CD4-positive, alpha-beta T cell (primary cell): ENCODE data around the gene IPO9. TPM values are rescaled to one million over a fixed set of nuclear protein-coding genes. Genes with fewer than 3 reads are reported as not detected.

Source experiments
- ATAC-seq: fragments of 200-7000 bp; cut with Tn5 transposase; one replicate; pipeline ENCODE4 v1.10.0; 2022; ENCODE audit warnings: mild to moderate bottlenecking; ENCODE audit not compliant: poor library complexity
- CTCF ChIA-PET: fragments of 350-600 bp; sonication (Branson Sonifier 250); formaldehyde crosslinking; loops from one replicate; lab custom pipeline; 2021; ENCODE audit warnings: antibody characterized with exemption, inconsistent platforms; lab: Charles Lee
- POLR2A ChIA-PET: fragments of 350-600 bp; sonication (Branson Sonifier 250); formaldehyde crosslinking; loops from one replicate; lab custom pipeline; 2021; ENCODE audit warnings: antibody characterized with exemption, inconsistent platforms; lab: Charles Lee
- DNase-seq, 14 experiments: peaks; one replicate each; pipeline ENCODE4 v3.0.0-alpha.2; 2013 to 2020; ENCODE audit warnings: mixed read lengths in 2 of 14
- H3K27ac ChIP-seq, 2 donors: one replicate each; pipeline versions ENCODE4 v1.5.1 to v1.7.0; 2013; ENCODE audit warnings: low read length in 2 of 2, low read depth in 1 of 2, mild to moderate bottlenecking in 1 of 2
- H3K27me3 ChIP-seq, 2 experiments: 1 replicate in 1 of 2; 2 replicates in 1 of 2; pipeline versions ENCODE4 v1.6.1 to v1.7.0; 2013; ENCODE audit warnings: low read length in 2 of 2, control low read depth in 1 of 2, mild to moderate bottlenecking in 1 of 2, moderate library complexity in 1 of 2; ENCODE audit not compliant: insufficient read depth in 2 of 2, control insufficient read depth in 1 of 2
- H3K36me3 ChIP-seq: one replicate; pipeline ENCODE4 v1.6.1; 2013; ENCODE audit warnings: low read length, control low read depth; ENCODE audit not compliant: insufficient read depth
- H3K4me1 ChIP-seq: one replicate; pipeline ENCODE4 v1.6.1; 2013; ENCODE audit warnings: low read length, control low read depth; ENCODE audit not compliant: insufficient read depth
- H3K4me3 ChIP-seq: one replicate; pipeline ENCODE4 v1.5.1; 2013; ENCODE audit warnings: mild to moderate bottlenecking, low read length, moderate library complexity
- H3K9me3 ChIP-seq, 2 experiments: 1 replicate in 1 of 2; 2 replicates in 1 of 2; pipeline versions ENCODE4 v1.6.1 to v1.7.0; 2013; ENCODE audit warnings: low read length in 2 of 2, mild to moderate bottlenecking in 2 of 2, control low read depth in 1 of 2, moderate library complexity in 1 of 2; ENCODE audit not compliant: control insufficient read depth in 1 of 2, insufficient read depth in 1 of 2
- H3K27ac Mint-ChIP-seq: one replicate; pipeline ENCODE4 v1.8.0; 2020; ENCODE audit warnings: mixed read lengths
- H3K27me3 Mint-ChIP-seq: one replicate; pipeline ENCODE4 v1.8.0; 2021; ENCODE audit warnings: mixed read lengths
- H3K36me3 Mint-ChIP-seq: one replicate; pipeline ENCODE4 v1.8.0; 2021; ENCODE audit warnings: low read depth, mixed read lengths
- H3K4me1 Mint-ChIP-seq: one replicate; pipeline ENCODE4 v1.8.0; 2021; ENCODE audit warnings: low read depth, mixed read lengths
- H3K4me3 Mint-ChIP-seq: one replicate; pipeline ENCODE4 v1.8.0; 2020; ENCODE audit warnings: mild to moderate bottlenecking, mixed read lengths
- H3K9me3 Mint-ChIP-seq: one replicate; pipeline ENCODE4 v1.8.0; 2020; ENCODE audit warnings: mixed read lengths
- intact Hi-C, 2 experiments: fragments of 100-400 bp; cut with DNase I in 1 of 2; cut with micrococcal nuclease in 1 of 2; formaldehyde crosslinking; loops; one replicate each; pipeline versions ENCODE4 v1.15.1 to v1.9.0; 2023 to 2025; cut with DNase I, micrococcal nuclease
- total RNA-seq, 174 experiments: library from RNA in 2 of 174; stranded (reverse) in 2 of 174; gene quantifications; one replicate each; pipeline ENCODE4 v1.2.3 and lab custom pipeline; 2021 to 2026
- TF ChIP-seq, protein P1 (sequence below): fragments of 200-600 bp; IDR thresholded peaks from one replicate; pipeline ENCODE4 v1.8.0; 2022; ENCODE audit warnings: antibody characterized with exemption, mild to moderate bottlenecking

The IPO9 gene
- total RNA-seq, 2 experiments from 2014 or later: 17.1 to 20.1 TPM

DNA sequence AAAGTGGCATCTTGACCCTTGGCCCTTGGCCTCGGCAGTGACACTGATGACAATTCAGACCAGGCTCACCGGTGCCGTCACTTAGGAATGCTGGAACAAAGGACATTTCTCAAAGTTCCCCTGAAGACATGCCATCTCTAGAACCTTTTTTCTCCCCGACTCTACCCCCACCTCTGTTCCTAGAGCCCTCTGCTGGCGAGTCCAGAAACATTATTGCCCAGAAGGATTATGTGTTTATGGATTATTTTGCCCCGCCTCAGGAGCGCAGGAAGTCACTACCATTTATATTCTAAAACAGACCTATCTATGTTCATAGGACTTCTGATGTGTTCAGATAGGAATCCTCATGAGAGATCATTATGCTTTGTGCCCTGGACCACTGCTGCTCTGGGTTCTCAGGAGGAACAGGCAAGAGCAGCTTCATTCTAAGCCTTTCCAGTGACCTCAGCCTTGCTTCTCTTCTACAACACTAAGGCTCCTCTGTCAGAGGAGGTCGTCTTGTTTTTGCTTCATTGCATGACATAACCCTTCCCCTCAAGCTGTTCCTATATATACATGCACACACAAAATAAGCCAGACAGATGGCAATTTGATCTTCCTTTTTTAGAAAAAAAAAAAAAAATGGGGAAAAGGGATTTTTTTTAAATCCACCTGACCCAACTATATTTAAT lies 47.3 kb downstream of the IPO9 start:
- Histone ChIP-seq H3K27ac (no peak overlapping the region), H3K4me1 (no peaks in the 10 kb centered on the region), H3K36me3 (peaks cover 46% of the 10 kb centered on the region), H3K27me3 (no peaks in the 10 kb centered on the region), H3K4me3 (no peak overlapping the region), H3K9me3 (no peaks in the 10 kb centered on the region)
- Mint-ChIP-seq H3K4me3 (no peak overlapping the region), H3K27me3 (no peaks in the 10 kb centered on the region), H3K9me3 (no peaks in the 10 kb centered on the region), H3K36me3 (peaks cover 49% of the 10 kb centered on the region), H3K4me1 (no peaks in the 10 kb centered on the region), H3K27ac (no peak overlapping the region)
- ChIA-PET CTCF (no interaction called here), POLR2A (no interaction called here)
- DNase-seq (no peak), ATAC-seq (no peak)
- TF ChIP-seq, protein P1, sequence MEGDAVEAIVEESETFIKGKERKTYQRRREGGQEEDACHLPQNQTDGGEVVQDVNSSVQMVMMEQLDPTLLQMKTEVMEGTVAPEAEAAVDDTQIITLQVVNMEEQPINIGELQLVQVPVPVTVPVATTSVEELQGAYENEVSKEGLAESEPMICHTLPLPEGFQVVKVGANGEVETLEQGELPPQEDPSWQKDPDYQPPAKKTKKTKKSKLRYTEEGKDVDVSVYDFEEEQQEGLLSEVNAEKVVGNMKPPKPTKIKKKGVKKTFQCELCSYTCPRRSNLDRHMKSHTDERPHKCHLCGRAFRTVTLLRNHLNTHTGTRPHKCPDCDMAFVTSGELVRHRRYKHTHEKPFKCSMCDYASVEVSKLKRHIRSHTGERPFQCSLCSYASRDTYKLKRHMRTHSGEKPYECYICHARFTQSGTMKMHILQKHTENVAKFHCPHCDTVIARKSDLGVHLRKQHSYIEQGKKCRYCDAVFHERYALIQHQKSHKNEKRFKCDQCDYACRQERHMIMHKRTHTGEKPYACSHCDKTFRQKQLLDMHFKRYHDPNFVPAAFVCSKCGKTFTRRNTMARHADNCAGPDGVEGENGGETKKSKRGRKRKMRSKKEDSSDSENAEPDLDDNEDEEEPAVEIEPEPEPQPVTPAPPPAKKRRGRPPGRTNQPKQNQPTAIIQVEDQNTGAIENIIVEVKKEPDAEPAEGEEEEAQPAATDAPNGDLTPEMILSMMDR: no peak
- intact Hi-C loops: loop anchor here in 1 of 2 experiments (5.0 kb wide), 2 partner anchors 96 to 261 kb away; no protein-coding TSS in a partner anchor

DNA sequence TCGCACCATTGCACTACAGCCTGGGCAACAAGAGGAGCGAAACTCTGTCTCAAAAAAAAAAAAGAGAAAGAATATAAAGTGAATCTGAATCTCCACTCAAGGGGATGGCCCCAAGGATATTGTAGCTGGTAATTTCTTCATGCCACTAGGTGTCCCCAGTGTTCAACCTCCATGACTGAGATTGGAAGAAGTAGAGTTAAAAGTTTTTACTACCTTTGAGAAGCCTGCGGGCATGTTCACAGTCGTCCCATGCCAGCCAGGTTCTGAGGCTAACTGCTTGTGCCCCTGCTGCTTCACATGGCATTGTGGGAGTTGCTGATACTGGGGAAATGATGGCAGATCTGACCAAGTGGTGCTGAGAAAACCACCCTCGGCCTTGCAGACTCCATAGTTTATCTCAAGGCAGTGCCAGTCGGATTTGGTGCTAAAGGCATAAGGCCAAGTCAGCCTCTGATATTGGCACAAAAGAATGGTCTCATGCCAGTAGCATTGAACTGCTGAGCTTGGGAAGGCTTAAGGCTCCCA lies 49.0 kb downstream of the IPO9 start:
- peak overlapping the region; percentile 27 for H3K27ac Mint-ChIP-seq
- DNase-seq (peak in 3 of 14 experiments; percentile 15 to 50 (median 46)), ATAC-seq (no peak)
- Histone ChIP-seq H3K27me3 (no peaks in the 10 kb centered on the region), H3K9me3 (no peaks in the 10 kb centered on the region), H3K27ac (no peak overlapping the region), H3K36me3 (peaks cover 32% of the 10 kb centered on the region), H3K4me1 (no peaks in the 10 kb centered on the region), H3K4me3 (no peak overlapping the region)
- H3K9me3 Mint-ChIP-seq: no peaks in the 10 kb centered on the region
- no peak overlapping the region for H3K4me3 Mint-ChIP-seq
- intact Hi-C loops: loop anchor here in 1 of 2 experiments (5.0 kb wide), 2 partner anchors 94 to 259 kb away; no protein-coding TSS in a partner anchor
- ChIA-PET CTCF (interaction anchor here (0.7 to 0.8 kb wide), 4 partner anchors 10 to 94 kb away, joined by 3 to 7 read pairs (median 4); no protein-coding TSS in a partner anchor), POLR2A (no interaction called here)
- no peaks in the 10 kb centered on the region for H3K4me1 Mint-ChIP-seq
- H3K27me3 Mint-ChIP-seq: no peaks in the 10 kb centered on the region
- TF ChIP-seq, protein P1: peak; percentile 63
- peaks cover 33% of the 10 kb centered on the region for H3K36me3 Mint-ChIP-seq

DNA sequence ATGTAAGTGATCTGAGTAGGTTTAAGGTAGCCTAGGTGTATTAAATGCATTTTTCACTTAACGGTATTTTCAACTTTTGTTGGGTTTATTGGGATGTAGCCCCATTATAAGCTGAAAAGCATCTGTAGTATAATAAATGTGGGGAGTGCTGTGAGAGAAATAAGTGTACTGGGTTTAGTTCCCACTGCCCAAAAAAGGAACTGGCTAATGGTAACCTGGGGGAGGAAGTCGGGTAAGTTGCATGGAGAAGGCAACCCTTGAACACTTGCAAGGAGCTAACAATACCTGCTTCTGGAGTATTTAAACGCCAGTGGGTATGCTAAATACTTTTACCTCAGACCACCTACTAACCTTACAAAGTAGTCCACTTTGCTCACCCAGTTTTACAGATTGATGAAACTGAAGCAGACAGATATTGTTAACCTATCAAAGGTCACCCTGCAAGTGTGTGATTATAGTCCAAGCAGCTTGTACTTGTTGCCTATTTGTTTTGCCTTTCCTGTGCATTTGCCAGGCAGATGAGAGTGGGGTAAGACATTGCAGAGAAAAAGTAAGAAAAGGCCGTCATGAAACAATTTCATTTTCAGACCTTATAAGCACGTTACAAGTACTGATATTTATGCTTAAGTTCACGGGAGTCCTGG lies 52.1 kb downstream of the IPO9 start:
- Histone ChIP-seq H3K4me1 (no peaks in the 10 kb centered on the region), H3K36me3 (peaks cover 5% of the 10 kb centered on the region), H3K27me3 (no peaks in the 10 kb centered on the region), H3K4me3 (no peak overlapping the region), H3K27ac (no peak overlapping the region), H3K9me3 (no peaks in the 10 kb centered on the region)
- DNase-seq (no peak), ATAC-seq (no peak)
- CTCF ChIA-PET: interaction anchor here (1.0 to 1.1 kb wide), 2 partner anchors 15 to 51 kb away, joined by 3 read pairs; no protein-coding TSS in a partner anchor
- POLR2A ChIA-PET: interaction anchor here (1.0 kb wide), 1 partner anchor 15 kb away, joined by 3 read pairs; no protein-coding TSS in a partner anchor
- peaks cover 9% of the 10 kb centered on the region for H3K36me3 Mint-ChIP-seq
- H3K27me3 Mint-ChIP-seq: no peaks in the 10 kb centered on the region
- intact Hi-C loops: no loop called here
- no peaks in the 10 kb centered on the region for H3K4me1 Mint-ChIP-seq
- TF ChIP-seq, protein P1: no peak
- H3K4me3 Mint-ChIP-seq: no peak overlapping the region
- no peaks in the 10 kb centered on the region for H3K9me3 Mint-ChIP-seq
- no peak overlapping the region for H3K27ac Mint-ChIP-seq
